Measurements from ENCODE around the gene STOML1.
A peak's percentile ranks its signal among the peaks of the same experiment; 100 is the strongest.
"Not testable (repeated sequence)": the region's sequence is repeated elsewhere in the genome, so short reads cannot be mapped to it uniquely, and the experiment has no call there.

Gene STOML1

DNA sequence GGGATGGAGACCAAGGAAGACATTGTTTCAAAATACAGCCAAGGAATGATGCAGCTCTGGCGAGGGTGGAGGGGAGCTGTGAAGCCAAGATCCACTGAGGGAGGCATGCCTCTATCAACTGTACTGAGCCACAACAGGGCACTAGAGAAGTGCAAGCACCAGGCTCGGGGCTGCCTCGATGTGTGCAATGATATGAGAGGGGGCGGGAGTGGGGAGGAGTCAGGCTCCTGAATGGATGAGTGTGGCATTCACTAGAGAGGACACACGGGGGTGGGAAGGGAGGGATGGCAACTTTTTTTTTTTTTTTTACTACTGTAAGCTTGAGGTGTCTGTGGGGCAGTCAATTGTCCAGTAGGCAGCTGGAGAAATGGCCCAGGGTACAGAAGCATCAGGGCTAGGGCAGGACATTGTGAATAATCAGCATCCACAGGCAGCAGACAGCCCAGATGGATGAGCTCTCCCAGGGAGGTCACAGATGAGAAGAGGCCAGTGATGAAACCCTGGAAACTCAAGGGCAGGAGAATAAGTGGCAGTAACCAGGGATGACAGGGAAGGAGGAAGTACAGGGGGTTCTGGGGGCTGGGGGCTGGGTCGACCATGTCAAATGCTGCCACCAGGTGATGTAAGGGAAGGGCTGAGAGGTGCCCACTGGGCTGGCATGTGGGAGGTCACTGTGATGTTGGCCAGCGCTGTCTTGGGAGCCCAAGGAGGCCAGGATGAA is 5.9 kb downstream of the STOML1 start:
- no peak for DNase-seq

DNA sequence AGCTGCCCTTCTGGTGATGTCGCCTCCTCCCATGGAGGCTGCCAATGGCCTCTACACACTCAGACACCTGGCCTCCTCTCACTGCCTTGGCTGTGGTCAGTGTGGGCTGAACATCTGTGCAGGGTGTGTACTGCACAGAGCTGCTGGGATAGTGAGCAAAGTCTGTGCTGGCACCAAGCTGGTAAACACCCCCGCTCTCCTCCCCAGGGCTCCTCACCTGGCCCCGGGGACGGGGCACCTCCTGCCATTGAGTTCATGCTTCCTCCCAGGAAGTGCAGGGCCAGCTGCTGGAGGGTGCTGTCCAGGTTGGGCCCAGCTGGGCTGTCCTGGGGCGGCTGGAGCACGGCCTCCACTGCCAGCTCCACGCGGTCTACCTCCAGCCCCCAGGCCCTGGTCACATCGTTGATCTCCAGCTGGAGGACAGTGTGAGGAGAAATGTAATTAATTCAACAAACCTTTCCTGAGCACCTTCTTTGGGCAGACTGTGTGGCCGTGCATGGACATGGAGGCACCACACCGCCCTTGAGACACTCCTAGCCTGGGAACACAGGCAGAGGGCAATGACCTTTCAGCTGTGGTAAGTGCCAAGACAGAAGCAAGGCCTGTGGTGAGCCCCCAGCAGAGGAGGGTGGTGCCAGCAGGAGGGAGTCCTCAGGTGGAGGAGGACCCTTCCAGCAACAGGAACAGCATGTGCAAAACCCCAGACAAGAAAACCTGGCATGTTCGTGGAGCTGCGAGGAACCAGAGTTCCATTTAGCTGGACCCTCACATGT is 6.8 kb downstream of the STOML1 start:
- DNase-seq = no peak

DNA sequence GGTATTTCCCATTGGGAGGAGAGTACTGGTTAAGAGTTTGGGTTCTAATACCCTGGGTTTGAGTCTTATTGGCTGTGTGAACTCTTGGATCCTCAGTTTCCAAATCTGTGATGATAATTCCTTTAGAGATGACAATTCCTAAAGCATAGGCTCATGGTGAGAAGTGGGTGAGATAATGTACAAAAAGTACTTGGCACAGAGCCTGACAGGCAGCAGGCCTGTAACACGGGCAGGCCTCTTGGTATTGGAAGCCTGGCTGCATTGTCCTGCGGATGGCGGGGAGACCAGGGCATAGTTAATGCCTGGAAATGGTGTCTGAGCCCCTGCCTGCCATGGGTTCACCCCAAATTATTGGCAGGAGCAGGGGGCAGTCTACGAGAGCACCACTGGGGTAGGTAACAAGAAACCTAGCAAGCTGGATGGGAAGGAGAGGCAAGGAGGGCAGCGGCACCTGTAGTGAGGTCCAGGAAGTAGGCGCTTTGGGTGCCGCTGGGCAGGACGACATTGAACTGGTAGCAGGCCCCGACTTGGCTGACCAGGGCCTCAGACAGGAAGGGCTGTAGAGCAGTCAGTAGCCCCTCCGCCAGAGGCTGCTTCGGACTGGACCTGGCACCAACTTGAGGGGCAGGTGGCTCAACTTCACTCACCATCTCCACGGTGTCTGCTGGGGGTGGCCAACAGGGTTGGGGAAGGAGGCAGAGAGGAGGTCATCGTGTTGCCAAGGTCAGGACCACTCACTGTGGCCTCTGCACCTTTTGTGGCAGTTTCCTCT is 7.7 kb downstream of the STOML1 start:
- no peak for DNase-seq

DNA sequence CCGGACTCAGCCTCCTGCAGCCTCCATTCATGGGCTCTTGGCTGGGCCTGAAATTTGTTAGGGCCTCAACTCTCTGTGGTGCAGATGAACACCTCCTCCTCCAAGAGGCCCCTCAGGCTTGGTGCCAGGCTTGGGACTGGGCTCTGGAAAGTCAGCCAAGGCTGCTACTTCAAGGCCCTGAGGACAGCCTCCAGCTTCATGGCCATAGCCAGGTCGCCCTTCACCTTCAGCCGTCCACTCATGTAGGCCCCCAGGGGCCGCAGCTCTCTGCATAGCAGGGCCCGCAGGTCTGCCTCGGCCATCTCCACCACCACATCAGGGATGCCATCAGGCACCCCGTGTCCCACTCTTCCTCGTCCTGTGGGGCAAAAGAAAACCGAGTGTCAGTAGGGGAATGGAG is 8.3 kb downstream of the STOML1 start:
- DNase-seq = no peak

DNA sequence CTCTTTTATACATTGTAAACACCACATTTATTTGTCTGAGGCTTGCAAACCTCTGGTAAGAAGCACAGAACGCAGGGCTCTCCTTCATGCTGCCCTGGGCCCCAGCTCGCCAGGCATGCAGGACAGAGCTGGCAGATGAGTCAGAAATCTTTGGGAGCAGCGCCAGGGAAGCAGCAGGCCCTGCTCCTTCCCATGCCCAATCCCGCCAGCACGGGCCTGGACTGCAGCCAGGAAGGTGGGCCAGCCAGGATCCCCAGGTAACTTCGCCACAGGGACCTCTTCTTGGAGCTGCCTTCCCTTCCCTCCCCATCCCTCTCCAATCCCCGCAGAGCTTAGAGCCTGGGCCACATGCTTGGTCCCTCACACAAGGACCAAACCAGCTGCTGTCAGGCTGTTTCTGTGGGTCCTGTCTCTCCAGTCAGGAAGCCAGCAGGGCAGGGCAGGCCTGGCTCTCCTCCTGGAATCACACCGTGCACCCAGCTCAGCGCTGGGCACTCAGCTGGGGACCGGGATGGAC is 8.8 kb downstream of the STOML1 start:
- DNase-seq = no peak

DNA sequence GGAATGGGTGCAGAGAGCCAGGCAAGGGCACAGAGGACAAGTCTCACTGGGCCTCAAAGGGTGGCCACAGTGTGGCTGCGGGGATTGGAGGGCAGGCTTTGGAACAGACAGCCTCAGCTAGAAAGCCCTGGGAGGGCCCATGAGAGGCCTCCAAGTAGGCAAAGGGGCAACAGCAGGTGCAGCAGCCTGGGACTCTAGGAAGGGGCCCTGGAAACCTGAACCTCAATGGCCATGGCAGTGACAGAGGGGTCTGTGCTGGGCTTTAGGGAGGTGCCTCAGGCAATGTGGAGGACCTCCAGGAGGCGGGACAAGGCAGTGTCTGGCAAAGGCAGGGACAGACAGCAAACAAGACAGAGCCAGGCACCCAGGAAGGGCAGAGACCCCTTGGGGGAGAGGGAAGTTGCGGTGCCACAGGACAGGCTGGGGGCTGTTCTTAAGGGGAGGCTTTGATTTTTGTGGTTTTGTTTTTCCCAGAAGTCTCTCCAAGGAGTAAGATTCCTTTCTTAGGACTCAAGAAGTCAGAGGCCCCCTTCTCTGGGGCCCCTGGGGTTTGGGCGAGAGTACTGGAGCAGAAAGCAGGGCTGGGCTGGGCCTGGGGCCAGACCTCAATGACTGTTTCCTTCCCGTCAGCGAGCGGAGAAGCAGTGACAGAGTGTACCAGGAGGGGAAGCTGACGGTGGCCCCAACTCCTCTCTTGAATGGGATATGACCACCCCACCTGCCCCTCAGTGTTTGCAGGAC is 9.7 kb downstream of the STOML1 start:
- DNase-seq = no peak

DNA sequence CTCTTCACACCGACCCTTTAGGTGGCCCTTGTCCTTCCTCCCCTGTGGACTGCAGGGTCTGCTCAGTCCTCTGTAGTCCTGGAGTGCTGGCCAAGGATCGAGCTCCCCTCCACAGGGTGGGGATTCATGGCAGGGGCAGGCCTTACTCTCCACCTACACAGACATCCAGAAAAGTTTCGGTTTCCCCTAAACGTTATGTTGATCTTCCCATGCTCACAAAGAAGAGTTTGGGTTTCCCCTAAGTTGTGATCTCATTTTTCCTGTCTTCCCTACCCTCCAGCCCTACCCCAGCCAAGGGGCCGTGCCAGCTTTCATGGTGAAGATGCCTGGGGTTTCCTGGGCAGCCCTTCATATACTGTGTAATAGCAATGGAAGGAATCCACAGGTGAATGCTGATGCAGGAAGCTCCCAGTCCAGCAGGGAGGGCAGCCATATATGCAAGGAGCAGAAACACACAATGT is 10.3 kb downstream of the STOML1 start:
- DNase-seq = no peak

DNA sequence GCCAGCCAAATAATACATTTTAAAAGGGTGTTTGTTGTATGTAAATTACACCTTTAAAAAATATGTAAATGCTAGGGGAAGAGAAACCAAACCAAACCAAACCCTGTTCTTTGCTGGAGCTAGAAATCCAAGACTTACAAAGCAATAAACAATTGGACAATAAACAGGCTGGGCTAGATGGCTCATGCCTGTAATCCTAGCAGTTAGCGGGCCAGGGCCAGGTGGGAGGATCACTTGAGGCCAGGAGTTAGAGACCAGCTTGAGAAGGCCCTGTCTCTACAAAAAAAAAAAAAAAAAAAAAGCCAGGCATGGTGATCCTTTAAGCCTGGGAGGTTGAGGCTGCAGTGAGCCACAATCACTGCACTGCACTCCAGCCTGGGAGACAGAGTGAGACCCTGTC is 12.5 kb downstream of the STOML1 start:
- DNase-seq = no peak

DNA sequence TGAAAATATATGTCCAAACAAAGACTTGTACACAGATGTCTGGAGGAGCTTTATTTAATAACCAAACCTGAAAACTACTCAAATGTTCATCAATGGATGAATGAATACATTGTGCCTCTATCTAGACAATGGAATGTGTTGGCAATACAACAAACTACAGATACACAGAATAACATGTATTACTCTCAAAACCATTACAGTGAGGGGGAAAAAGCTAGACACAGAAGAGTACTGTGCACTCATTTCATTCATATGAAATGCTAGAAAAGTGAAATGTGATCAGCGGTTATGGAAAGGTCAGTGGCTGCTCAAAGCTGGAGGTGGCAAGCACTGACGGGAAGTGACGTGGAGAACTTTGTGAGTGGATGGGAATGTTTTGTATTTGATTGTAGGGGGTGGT is 13.2 kb downstream of the STOML1 start:
- no peak for DNase-seq

DNA sequence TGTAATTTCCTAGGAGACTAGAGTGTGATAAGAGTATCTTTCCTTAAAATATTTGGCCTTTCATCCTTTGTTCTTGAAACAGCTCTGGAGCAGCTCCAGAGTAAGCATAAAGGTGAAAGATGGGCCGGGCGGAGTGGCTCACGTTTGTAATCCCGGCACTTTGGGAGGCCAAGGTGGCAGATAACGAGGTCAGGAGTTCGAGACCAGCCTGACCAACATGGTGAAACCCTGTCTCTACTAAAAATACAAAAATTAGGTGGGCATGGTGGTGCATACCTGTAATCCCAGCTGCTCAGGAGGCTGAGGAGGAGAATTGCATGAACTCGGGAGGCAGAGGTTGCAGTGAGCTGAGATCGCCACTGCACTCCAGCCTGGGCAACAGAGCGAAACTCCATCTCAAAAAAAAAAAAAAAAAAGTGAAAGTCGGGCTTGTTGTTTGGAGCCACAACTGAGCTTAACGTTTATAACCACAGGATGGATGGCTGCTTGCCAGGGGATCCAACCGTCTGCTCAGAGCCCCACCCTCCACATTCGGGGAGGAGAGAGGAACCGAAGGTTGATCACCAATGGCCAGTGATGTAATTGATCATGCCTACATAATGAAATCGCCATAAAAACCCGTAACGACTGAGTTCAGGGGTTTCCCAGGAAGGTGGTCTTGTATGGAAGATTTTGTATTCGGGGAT is 16.5 kb downstream of the STOML1 start:
- DNase-seq = not testable (repeated sequence)

DNA sequence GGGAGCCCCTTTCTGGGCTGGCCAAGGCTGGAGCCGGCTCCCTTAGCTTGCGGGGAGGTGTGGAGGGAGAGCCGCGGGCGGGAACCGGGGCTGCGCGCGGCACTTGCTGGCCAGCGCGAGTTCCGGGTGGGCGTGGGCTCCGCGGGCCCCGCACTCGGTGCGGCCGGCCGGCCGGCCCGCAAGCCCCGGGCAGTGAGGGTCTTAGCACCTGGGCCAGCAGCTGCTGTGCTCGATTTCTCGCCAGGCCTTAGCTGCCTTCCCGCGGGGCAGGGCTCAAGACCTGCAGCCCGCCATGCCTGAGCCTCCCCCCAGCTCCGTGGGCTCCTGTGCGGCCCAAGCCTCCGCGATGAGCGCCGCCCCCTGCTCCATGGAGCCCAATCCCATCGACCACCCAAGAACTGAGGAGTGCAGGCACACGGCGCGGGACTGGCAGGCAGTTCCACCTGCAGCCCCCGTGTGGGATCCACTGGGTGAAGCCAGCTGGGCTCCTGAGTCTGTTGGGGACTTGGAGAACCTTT is 18.4 kb downstream of the STOML1 start:
- not testable (repeated sequence) for DNase-seq

DNA sequence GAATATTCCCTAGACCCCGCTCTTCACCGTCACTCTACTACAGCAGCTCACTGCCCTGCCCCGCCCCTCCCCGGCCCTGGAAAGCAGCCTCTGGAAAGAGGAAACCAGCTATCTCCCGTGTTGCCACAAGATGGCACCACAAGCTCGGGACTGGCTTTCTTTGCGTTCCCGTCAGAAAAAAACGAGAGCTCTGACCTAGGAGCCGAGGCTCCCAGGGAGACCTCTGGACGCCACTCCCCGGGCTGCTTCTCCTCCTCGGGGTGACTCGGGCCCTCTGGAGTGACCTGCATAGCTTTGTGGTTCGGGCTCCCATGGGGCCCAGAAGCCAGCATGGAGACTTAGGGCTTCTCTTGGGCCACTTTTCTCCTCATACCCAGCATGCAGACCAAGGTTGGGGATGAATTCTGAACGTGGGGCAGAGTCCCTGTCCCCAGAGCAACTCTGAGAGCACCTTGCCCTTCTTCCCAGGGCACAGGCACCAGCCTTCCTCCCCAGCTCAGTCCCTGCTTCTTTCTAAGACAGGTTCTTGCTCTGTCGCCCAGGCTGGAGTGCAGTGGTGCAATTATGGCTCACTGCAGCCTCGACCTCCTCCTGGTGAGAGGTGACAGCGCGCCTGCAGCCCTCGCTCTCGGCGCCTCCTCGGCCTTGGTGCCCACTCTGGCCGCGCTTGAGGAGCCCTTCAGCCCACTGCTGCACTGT is 19.0 kb downstream of the STOML1 start:
- peak; percentile 65 for DNase-seq

DNA sequence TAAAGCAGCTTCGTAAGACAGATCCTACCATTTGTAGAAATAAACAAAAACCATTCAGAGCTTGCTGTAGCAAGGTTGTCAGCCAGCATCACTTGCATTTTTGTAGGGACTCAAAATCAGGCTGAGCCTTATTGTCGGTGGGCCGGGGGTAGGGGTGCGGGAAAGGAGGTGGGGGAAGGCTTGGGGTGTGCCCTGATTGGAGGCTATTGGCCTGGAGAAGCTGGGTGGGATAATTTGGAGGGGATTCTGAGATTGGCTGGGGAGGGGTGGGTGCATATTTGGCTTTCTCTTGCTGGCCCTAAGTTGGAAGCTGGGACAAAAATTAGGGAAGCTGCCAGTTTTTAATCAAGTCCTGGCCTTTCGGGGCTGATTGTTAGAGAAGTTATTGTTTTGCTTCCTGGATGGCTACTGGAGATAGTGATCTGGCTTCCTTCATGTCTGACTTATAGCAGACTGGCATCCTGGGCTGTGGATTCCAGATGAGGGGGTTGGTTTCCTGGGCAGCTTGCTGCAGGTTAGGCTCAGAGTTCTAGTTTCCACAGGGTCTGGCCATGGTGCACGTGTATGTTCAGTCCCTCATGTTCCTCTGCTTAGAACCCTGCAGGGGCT is 22.8 kb downstream of the STOML1 start:
- no peak for DNase-seq

DNA sequence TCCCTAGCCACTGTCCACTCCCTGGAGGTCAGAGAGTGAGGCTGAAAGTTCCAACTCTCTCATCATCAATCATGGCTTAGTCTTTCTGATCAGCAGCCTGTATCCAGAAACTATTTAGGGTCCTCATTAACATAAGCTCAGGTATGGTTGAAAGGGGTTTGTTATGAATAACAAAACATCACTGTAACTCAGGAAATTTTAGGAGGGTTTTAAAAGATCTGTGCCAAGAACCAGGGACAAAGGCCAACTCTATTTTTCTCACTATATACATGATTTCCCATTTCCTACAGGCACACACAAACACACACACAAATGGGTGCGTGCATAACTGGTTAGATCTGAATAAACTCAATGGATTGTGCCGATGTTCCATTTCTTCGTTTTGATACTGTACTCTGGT is 23.6 kb downstream of the STOML1 start:
- no peak for DNase-seq

DNA sequence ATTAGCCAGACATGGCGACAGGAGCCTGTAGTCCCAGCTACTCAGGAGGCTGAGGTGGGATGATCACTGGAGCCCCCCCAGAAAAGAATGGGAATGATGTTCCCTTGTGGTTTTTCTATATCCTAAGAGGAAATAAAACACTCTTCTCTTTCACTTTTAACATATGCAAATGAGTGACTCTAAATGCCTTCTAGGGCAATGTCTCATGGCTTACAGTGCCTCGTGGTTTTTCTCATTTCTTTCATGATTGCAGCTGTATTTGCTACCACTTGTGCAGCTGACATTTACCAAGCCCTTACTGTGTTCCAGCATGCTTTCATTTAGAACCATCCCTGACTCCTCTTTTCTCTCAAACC is 26.4 kb downstream of the STOML1 start:
- DNase-seq = no peak

DNA sequence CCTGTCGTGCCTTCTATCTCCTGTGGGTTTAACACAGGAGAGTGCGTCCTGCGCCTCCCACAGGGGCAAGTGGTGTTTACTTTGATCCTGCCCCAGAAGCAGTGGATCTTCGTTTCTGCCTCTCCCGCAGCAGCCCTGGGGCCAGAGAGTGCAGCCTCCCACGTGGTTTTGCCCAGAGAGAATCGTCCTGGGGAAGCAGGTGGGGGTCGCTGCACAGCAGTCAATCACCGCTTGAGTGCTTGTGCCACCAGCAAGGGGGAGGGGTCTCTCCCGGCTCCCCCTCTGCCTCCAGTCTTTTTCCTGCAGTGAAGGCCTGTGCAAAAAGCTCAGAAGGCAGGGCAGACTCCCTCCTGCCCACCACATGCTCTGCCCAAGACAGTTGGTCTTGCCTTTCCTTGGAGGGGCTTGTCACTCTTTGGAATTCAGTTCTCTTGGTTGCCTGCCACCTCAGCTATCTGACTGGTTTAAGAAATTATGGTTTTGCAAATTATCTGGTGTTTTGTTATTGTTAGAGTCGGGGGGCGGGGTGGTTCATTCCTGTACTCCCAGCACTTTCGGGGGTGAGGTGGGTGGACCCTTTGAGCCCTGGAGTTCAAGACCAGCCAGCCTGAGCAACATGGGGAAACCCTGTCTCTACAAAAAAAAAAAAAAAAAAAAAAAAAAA is 26.9 kb downstream of the STOML1 start:
- DNase-seq = no peak

DNA sequence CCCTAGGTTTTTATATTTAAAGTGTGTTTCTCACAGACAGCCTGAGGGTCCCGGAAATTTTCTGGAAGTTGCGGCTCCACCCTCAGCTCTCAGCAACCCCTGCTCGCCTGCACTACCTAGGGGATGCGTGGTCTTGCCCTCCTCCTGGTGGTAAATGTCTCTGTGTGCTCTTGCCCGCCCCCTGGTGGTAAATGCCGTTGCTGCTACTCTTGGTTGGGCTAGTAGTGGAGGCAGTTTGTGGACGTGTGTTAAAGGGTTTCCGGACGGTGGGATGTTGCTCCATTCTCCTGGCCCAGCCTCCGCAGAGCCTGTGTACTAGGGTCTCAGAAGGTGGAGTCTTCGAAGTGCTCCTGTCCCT is 27.4 kb downstream of the STOML1 start:
- peak; percentile 22 for DNase-seq

DNA sequence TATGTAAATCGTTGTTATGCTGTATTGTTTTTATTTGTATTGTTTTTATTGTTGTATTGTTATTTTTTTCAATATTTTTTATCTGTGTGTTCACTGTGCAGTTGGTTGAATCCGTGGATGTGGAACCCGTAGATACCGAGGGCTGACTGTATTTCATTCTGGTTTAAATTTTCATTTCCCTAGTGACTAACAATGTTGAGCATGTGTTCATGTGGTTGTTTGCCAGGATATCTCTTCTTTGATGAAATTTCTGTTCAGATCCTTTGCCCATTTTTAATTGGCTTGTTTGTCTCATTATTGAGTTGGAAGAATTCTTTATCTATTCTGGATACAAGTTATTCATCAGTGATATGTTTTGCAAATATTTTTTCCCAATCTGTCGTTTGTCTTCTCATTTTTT is 29.7 kb downstream of the STOML1 start:
- no peak for DNase-seq

DNA sequence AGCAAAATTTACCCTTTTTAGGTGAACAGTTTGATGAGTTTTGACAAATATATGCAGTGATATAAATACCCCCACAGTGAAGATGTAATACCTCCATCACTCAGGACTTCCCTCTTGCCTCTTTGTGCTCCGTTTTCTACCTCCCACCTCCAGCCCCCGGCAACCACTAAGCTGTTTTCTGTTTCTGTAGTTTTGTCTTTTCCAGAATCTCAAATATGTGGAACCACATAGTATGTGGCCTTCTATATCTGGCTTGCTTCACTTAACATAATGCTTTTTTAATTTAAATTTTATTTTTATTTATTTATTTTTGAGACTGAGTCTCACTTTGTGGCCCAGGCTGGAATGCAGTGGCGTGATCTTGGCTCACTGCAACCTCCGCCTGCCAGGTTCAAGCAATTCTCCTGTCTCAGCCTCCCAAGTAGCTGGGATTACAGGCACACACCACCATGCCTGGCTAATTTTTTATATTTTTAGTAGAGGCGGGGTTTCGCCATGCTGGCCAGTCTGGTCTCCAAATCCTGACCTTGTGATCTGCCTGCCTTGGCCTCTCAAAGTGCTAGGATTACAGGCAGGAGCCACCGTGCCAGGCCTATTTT is 31.5 kb downstream of the STOML1 start:
- not testable (repeated sequence) for DNase-seq

DNA sequence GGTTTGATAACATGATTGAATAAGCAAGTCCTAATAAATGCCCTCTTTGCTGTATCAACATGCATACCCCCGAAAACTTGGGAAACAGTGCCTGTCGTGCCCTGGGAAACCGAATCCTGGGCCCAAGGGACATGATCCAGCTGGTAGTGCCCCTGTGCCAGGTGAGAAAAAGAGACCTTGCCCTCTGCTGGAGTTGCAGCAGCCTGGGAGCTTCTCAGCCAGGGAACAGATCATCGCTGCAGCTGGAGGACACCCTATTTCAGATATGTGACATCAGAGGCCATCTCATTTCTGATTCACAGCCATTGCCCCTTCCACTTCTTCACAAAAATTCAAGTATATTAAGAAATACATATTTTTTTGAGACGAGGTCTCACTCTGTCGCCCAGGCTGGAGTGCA is 32.3 kb downstream of the STOML1 start:
- DNase-seq = no peak

Measured in NCI-H1417 treated with DMSO at 0.1 percent for 48 hours (cell line).